OCI-LY3 (cell line): Measurements from ENCODE around the gene FRAS1.
"Not testable (repeated sequence)": the region's sequence is repeated elsewhere in the genome, so short reads cannot be mapped to it uniquely, and the experiment has no call there.

ENCODE experiments used
- H2AFZ ChIP-seq: fragments of 200-600, 300-600 bp; shearing (Covaris generic); 2 replicates; pipeline ENCODE4 v1.6.0; 2014; ENCODE audit warnings: antibody characterized with exemption, low read depth, low read length
- H3K27ac ChIP-seq: fragments of 200-600, 300-600 bp; sonication (generic); 2 replicates; pipeline ENCODE4 v1.5.1; 2014; ENCODE audit warnings: mild to moderate bottlenecking, low read length, moderate library complexity, mixed read lengths
- H3K27me3 ChIP-seq: fragments of 200-600, 300-600 bp; sonication (generic); 2 replicates; pipeline ENCODE4 v1.6.1; 2014; ENCODE audit warnings: low read depth, low read length, mixed read lengths
- H3K36me3 ChIP-seq: fragments of 200-600, 300-600 bp; sonication (generic); replicated peaks from 2 replicates; pipeline ENCODE3; 2014; ENCODE audit warnings: low read depth, low read length, mixed read lengths
- H3K4me1 ChIP-seq: fragments of 300-600, 200-600 bp; sonication (generic); 2 replicates; pipeline ENCODE4 v1.6.1; 2014; ENCODE audit warnings: low read length, mixed read lengths
- H3K4me2 ChIP-seq: fragments of 200-600, 300-600 bp; sonication (generic); 2 replicates; pipeline ENCODE4 v1.6.1; 2014; ENCODE audit warnings: low read length, mixed read lengths
- H3K4me3 ChIP-seq: fragments of 300-600, 200-600 bp; sonication (generic); 2 replicates; pipeline ENCODE4 v1.5.1; 2014; ENCODE audit warnings: antibody characterized with exemption, mild to moderate bottlenecking, low read length, moderate library complexity
- H3K79me2 ChIP-seq: fragments of 300-600, 200-600 bp; shearing (Covaris generic); 2 replicates; pipeline ENCODE4 v1.6.1; 2014; ENCODE audit warnings: mild to moderate bottlenecking, low read length, mixed read lengths
- H3K9ac ChIP-seq: fragments of 300-600, 200-600 bp; shearing (Covaris generic); 2 replicates; pipeline ENCODE4 v1.6.0; 2014; ENCODE audit warnings: mild to moderate bottlenecking, low read length, moderate library complexity
- H3K9me3 ChIP-seq: fragments of 200-600, 300-600 bp; shearing (Covaris generic); 2 replicates; pipeline ENCODE4 v1.6.1; 2014; ENCODE audit warnings: low read length, mixed read lengths; ENCODE audit not compliant: insufficient read depth
- H4K20me1 ChIP-seq: fragments of 200-600, 300-600 bp; sonication (generic); 2 replicates; pipeline ENCODE4 v1.6.1; 2016; ENCODE audit warnings: low read length, mixed read lengths; ENCODE audit not compliant: insufficient read depth
- CTCF ChIP-seq: fragments of 200-600, 300-600 bp; sonication (generic); IDR thresholded peaks from 2 replicates; pipeline ENCODE4 v1.5.1; 2014; ENCODE audit warnings: antibody characterized with exemption, low read length, low read depth
- EZH2phosphoT487 ChIP-seq: fragments of 200-600 bp; shearing (Covaris generic); IDR thresholded peaks from 2 replicates; pipeline ENCODE4 v1.6.1; 2018; ENCODE audit warnings: antibody characterized with exemption, mixed run types, low read depth

FRAS1 gene

GRCh38 chr4:78250500-78250899, 193.4 kb downstream of the FRAS1 start:
- Histone ChIP-seq H3K4me1 (no peaks in the 10 kb centered on the region), H3K9ac (no peak overlapping the region), H2AFZ (no peak overlapping the region), H3K36me3 (no peaks in the 10 kb centered on the region), H3K27me3 (no peaks in the 10 kb centered on the region; the same call in 1 of the 2 replicates), H4K20me1 (no peaks in the 10 kb centered on the region), H3K27ac (no peak overlapping the region), H3K4me2 (no peak overlapping the region), H3K79me2 (no peaks in the 10 kb centered on the region), H3K4me3 (no peak overlapping the region), H3K9me3 (no peaks in the 10 kb centered on the region)
- TF ChIP-seq CTCF (no peak), EZH2phosphoT487 (no peak)

- not testable (repeated sequence) for H3K27ac ChIP-seq, H3K4me3 ChIP-seq
Measured at GRCh38 chr4:78252773-78253172, 195.7 kb downstream of the FRAS1 start.

GRCh38 chr4:78254893-78255292, 197.8 kb downstream of the FRAS1 start:
- Histone ChIP-seq H3K9ac (no peak overlapping the region), H2AFZ (no peak overlapping the region), H3K27ac (no peak overlapping the region), H3K4me1 (no peaks in the 10 kb centered on the region), H4K20me1 (no peaks in the 10 kb centered on the region), H3K79me2 (no peaks in the 10 kb centered on the region), H3K36me3 (no peaks in the 10 kb centered on the region), H3K9me3 (no peaks in the 10 kb centered on the region), H3K27me3 (no peaks in the 10 kb centered on the region), H3K4me3 (no peak overlapping the region), H3K4me2 (no peak overlapping the region)
- no peak for TF ChIP-seq EZH2phosphoT487
- TF ChIP-seq CTCF: no peak

More at GRCh38 chr4:78252773-78253172, 195.7 kb downstream of the FRAS1 start:
- H3K9ac ChIP-seq, H3K4me1 ChIP-seq, H3K36me3 ChIP-seq, H2AFZ ChIP-seq, H4K20me1 ChIP-seq, H3K79me2 ChIP-seq, H3K27me3 ChIP-seq, H3K4me2 ChIP-seq, H3K9me3 ChIP-seq: not testable (repeated sequence)

- H3K79me2 ChIP-seq: no peaks in the 10 kb centered on the region
- no peak overlapping the region for H3K9ac ChIP-seq
- no peaks in the 10 kb centered on the region for H3K4me1 ChIP-seq
- H2AFZ ChIP-seq: no peak overlapping the region
- TF ChIP-seq EZH2phosphoT487 (no peak), CTCF (no peak)
- no peaks in the 10 kb centered on the region for H3K36me3 ChIP-seq
- H4K20me1 ChIP-seq: no peaks in the 10 kb centered on the region
- no peak overlapping the region for H3K27ac ChIP-seq
- H3K9me3 ChIP-seq: no peaks in the 10 kb centered on the region
- H3K27me3 ChIP-seq: no peaks in the 10 kb centered on the region
- H3K4me2 ChIP-seq: no peak overlapping the region
- no peak overlapping the region for H3K4me3 ChIP-seq
Measured at GRCh38 chr4:78265006-78265405, 207.9 kb downstream of the FRAS1 start.

- TF ChIP-seq EZH2phosphoT487 (no peak), CTCF (no peak)
- no peaks in the 10 kb centered on the region for H3K36me3 ChIP-seq
- no peak overlapping the region for H3K27ac ChIP-seq
Measured at GRCh38 chr4:78267790-78268189, 210.7 kb downstream of the FRAS1 start.

More at GRCh38 chr4:78267790-78268189, 210.7 kb downstream of the FRAS1 start:
- Histone ChIP-seq H4K20me1 (no peaks in the 10 kb centered on the region), H3K9me3 (no peaks in the 10 kb centered on the region), H3K27me3 (no peaks in the 10 kb centered on the region), H3K4me1 (no peaks in the 10 kb centered on the region), H3K4me3 (no peak overlapping the region), H3K9ac (no peak overlapping the region), H3K79me2 (no peaks in the 10 kb centered on the region), H3K4me2 (no peak overlapping the region), H2AFZ (no peak overlapping the region)
